GM12891 (cell line): ENCODE results near the gene CEP41.

ENCODE experiments used
- DNase-seq: peaks from one replicate; pipeline ENCODE4 v3.0.0; 2011; ENCODE audit warnings: low spot score; ENCODE audit not compliant: insufficient read length
- FAIRE-seq: peaks from 2 replicates; lab custom pipeline; 2011; peaks lifted over from hg19 to GRCh38; lab: Jason Lieb, UNC
- PAX5 ChIP-seq: IDR thresholded peaks from 2 replicates; pipeline ENCODE4 v1.6.1; 2011; ENCODE audit warnings: low read length, moderate library complexity, mild to moderate bottlenecking; ENCODE audit not compliant: insufficient read depth, severe bottlenecking
- POLR2A ChIP-seq: IDR thresholded peaks from 2 replicates; pipeline ENCODE4 v1.6.1; 2011; ENCODE audit warnings: low read depth, low read length, control low read depth
- POLR2AphosphoS5 ChIP-seq: IDR thresholded peaks from 2 replicates; pipeline ENCODE4 v1.6.1; 2011; ENCODE audit warnings: low read depth, low read length, control low read depth
- POU2F2 ChIP-seq: IDR thresholded peaks from 2 replicates; pipeline ENCODE4 v1.6.1; 2011; ENCODE audit warnings: low read depth, mild to moderate bottlenecking, control low read depth, low read length, moderate library complexity
- SPI1 ChIP-seq: IDR thresholded peaks from 2 replicates; pipeline ENCODE4 v1.6.1; 2011; ENCODE audit warnings: low read depth, low read length, control low read depth
- TAF1 ChIP-seq: IDR thresholded peaks from 2 replicates; pipeline ENCODE4 v1.6.1; 2011; ENCODE audit warnings: low read depth, low read length, control low read depth

The CEP41 gene

DNA sequence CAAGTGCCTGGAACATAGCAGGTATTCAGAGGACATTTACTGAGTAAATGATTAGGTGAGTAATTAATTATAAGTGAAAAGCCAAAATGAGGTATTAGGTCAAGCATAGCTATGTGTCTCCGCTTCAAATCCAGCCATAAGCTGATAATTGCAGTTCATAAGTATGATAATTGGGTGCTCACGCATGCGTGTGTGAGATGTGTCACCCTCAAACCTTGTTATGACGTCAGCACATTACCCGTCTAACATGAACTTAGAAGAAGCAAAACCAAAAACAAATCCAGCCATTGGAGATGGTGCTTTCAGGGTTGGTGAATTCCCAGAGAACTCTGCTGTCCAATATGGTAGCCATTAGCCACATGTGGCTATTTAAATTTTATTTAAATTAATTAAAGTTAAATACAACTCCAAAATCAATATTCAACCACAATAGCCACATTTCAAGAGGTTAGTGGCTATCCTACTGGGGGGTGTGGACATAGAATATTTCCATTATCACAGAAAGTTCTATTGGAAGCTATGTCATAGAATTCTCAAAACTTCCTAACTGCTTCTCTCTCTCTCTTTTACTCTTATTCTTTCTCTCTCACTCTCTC is 96.4 kb downstream of the CEP41 start, which contains the start of gene CPA5:
TSS of gene CPA5 (plus strand) at position 546 of the 596 bp plus-strand sequence. CDS start 1,670 bp downstream, outside the sequence.
- DNase-seq (no peak), FAIRE-seq (no peak)
- TF ChIP-seq TAF1 (no peak), PAX5 (no peak), POLR2AphosphoS5 (no peak), POLR2A (no peak), SPI1 (no peak), POU2F2 (no peak)
